SU-DHL-6 (cell line): ENCODE measurements around the gene PSTPIP1.
A peak's percentile ranks its signal among the peaks of the same experiment; 100 is the strongest.

Experiments used
- H2AFZ ChIP-seq: fragments of 200-600 bp; sonication (generic); 2 replicates; pipeline ENCODE4 v1.6.1; 2014; ENCODE audit warnings: low read depth, mild to moderate bottlenecking, moderate library complexity, mixed read lengths, antibody characterized with exemption, low read length; ENCODE audit not compliant: severe bottlenecking
- H3F3A ChIP-seq: fragments of 200-600 bp; shearing (Covaris generic); 2 replicates; pipeline ENCODE4 v1.6.0; 2016; ENCODE audit warnings: antibody characterized with exemption, mild to moderate bottlenecking; ENCODE audit not compliant: insufficient read depth
- H3K27ac ChIP-seq: fragments of 200-600 bp; sonication (generic); 2 replicates; pipeline ENCODE4 v1.5.1; 2016; ENCODE audit warnings: low read depth, mild to moderate bottlenecking, low read length, moderate library complexity, mixed read lengths
- H3K27me3 ChIP-seq: fragments of 200-600 bp; sonication (generic), shearing (Covaris generic); 2 replicates; pipeline ENCODE4 v1.6.0; 2014; ENCODE audit warnings: mild to moderate bottlenecking, low read length
- H3K36me3 ChIP-seq: fragments of 200-600 bp; sonication (generic); 2 replicates; pipeline ENCODE4 v1.6.1; 2014; ENCODE audit warnings: mild to moderate bottlenecking, low read length, mixed read lengths
- H3K4me2 ChIP-seq: fragments of 300-600, 200-600 bp; shearing (Covaris generic), sonication (generic); 2 replicates; pipeline ENCODE4 v1.6.0; 2014; ENCODE audit warnings: low read length, low read depth, mild to moderate bottlenecking; ENCODE audit not compliant: poor library complexity, severe bottlenecking
- H3K4me3 ChIP-seq: fragments of 200-600 bp; sonication (generic); 2 replicates; pipeline ENCODE4 v1.5.1; 2014; ENCODE audit warnings: antibody characterized with exemption, low read length, mild to moderate bottlenecking, mixed read lengths; ENCODE audit not compliant: insufficient read depth, poor library complexity, severe bottlenecking
- H3K79me2 ChIP-seq: fragments of 200-600 bp; sonication (generic); 2 replicates; pipeline ENCODE4 v1.6.1; 2014; ENCODE audit warnings: mild to moderate bottlenecking, low read length, moderate library complexity; ENCODE audit not compliant: insufficient read depth
- H3K9ac ChIP-seq: fragments of 200-600 bp; sonication (generic); 2 replicates; pipeline ENCODE4 v1.7.0; 2014; ENCODE audit warnings: mild to moderate bottlenecking, low read length
- H3K9me2 ChIP-seq: fragments of 200-600 bp; sonication (generic); replicated peaks from 2 replicates; pipeline ENCODE4 v1.6.1; 2014; ENCODE audit warnings: low read length; ENCODE audit not compliant: insufficient read depth
- H3K9me3 ChIP-seq: fragments of 200-600 bp; sonication (generic); 2 replicates; pipeline ENCODE4 v1.6.1; 2014; ENCODE audit warnings: low read length, mixed read lengths; ENCODE audit not compliant: insufficient read depth
- H4K20me1 ChIP-seq: fragments of 200-600 bp; sonication (generic); 2 replicates; pipeline ENCODE4 v1.6.1; 2014; ENCODE audit warnings: low read depth, mild to moderate bottlenecking, antibody characterized with exemption, low read length, moderate library complexity, mixed read lengths
- EZH2phosphoT487 ChIP-seq: fragments of 200-600 bp; sonication (generic), shearing (Covaris generic); conservative IDR thresholded peaks from 2 replicates; pipeline ENCODE4 v1.6.1; 2018; ENCODE audit warnings: mild to moderate bottlenecking, antibody characterized with exemption, low read length, moderate library complexity, mixed read lengths
- TF ChIP-seq, protein P1 (sequence below): fragments of 200-600 bp; sonication (generic); IDR thresholded peaks from one replicate; pipeline ENCODE4 v1.5.1; 2017; ENCODE audit warnings: antibody characterized with exemption, mild to moderate bottlenecking, low read length, moderate library complexity; ENCODE audit not compliant: insufficient read depth, poor library complexity, severe bottlenecking

PSTPIP1 gene

DNA sequence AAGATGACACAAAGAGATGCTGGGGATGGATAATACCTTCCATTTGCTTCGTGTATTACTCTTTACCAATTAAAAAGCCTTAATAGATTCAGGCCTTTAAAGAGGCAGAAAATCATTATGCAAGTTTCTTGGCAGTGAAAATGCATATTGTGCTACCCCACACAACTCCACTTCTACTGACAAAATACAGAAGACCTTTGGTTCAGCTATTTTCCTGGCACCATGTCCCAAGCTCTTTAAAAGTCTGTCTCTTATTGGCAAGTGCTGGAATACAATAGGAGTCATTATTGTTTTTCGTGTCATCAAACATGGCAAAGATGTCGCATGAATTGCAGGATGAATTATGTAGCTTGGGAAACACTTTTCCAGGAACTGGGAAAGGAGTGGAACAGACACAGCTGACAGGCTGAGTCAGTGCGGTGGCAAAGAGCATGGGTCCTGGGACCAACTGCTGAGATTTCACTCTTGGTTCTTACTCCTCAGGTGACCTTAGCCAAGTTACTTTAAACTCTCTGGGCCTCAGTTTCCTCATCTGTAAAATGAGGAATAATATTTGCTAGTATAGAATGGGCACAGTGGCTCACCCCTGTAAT lies 81.5 kb downstream of the PSTPIP1 start:
- no peak for TF ChIP-seq EZH2phosphoT487
- Histone ChIP-seq H3K4me2 (no peak overlapping the region), H3K9me2 (no peaks in the 10 kb centered on the region), H3K4me3 (no peak overlapping the region), H3K9ac (no peak overlapping the region), H2AFZ (no peak overlapping the region), H3K27ac (no peak overlapping the region), H3K9me3 (no peaks in the 10 kb centered on the region), H3K27me3 (no peaks in the 10 kb centered on the region), H3K79me2 (no peaks in the 10 kb centered on the region), H3F3A (no peaks in the 10 kb centered on the region), H3K36me3 (no peaks in the 10 kb centered on the region), H4K20me1 (no peaks in the 10 kb centered on the region)

- Histone ChIP-seq H3K9me3 (no peaks in the 10 kb centered on the region), H3K4me2 (no peak overlapping the region), H3K27me3 (no peaks in the 10 kb centered on the region), H3K4me3 (no peak overlapping the region), H3K9me2 (no peaks in the 10 kb centered on the region), H2AFZ (no peak overlapping the region), H3K36me3 (no peaks in the 10 kb centered on the region), H3K79me2 (no peaks in the 10 kb centered on the region), H3K27ac (no peak overlapping the region), H3F3A (no peaks in the 10 kb centered on the region), H4K20me1 (no peaks in the 10 kb centered on the region), H3K9ac (no peak overlapping the region)
- TF ChIP-seq EZH2phosphoT487: no peak
- TF ChIP-seq, protein P1, sequence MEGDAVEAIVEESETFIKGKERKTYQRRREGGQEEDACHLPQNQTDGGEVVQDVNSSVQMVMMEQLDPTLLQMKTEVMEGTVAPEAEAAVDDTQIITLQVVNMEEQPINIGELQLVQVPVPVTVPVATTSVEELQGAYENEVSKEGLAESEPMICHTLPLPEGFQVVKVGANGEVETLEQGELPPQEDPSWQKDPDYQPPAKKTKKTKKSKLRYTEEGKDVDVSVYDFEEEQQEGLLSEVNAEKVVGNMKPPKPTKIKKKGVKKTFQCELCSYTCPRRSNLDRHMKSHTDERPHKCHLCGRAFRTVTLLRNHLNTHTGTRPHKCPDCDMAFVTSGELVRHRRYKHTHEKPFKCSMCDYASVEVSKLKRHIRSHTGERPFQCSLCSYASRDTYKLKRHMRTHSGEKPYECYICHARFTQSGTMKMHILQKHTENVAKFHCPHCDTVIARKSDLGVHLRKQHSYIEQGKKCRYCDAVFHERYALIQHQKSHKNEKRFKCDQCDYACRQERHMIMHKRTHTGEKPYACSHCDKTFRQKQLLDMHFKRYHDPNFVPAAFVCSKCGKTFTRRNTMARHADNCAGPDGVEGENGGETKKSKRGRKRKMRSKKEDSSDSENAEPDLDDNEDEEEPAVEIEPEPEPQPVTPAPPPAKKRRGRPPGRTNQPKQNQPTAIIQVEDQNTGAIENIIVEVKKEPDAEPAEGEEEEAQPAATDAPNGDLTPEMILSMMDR: no peak
These were observed 87.0 kb downstream of the PSTPIP1 start for GRCh38 chr15:77081971-77082370.

GRCh38 chr15:77083381-77084160 lies 88.6 kb downstream of the PSTPIP1 start:
- no peaks in the 10 kb centered on the region for H3K9me3 ChIP-seq
- peak overlapping the region; percentile 46 for H3K4me2 ChIP-seq
- no peaks in the 10 kb centered on the region for H3K27me3 ChIP-seq
- H3K9me2 ChIP-seq: no peaks in the 10 kb centered on the region
- H3K4me3 ChIP-seq: no peak overlapping the region
- TF ChIP-seq, protein P1: no peak
- no peak for TF ChIP-seq EZH2phosphoT487
- no peaks in the 10 kb centered on the region for H3F3A ChIP-seq
- H3K27ac ChIP-seq: no peak overlapping the region
- H3K79me2 ChIP-seq: no peaks in the 10 kb centered on the region
- H3K36me3 ChIP-seq: no peaks in the 10 kb centered on the region
- no peaks in the 10 kb centered on the region for H4K20me1 ChIP-seq
- no peak overlapping the region for H3K9ac ChIP-seq
- peak overlapping the region; percentile 77 for H2AFZ ChIP-seq

GRCh38 chr15:77084436-77084835 lies 89.5 kb downstream of the PSTPIP1 start:
- Histone ChIP-seq H3K9me3 (no peaks in the 10 kb centered on the region), H3K79me2 (no peaks in the 10 kb centered on the region), H3K4me2 (no peak overlapping the region), H3K9me2 (no peaks in the 10 kb centered on the region), H3K36me3 (no peaks in the 10 kb centered on the region), H3K4me3 (no peak overlapping the region), H3K27me3 (no peaks in the 10 kb centered on the region), H3K27ac (no peak overlapping the region), H3F3A (no peaks in the 10 kb centered on the region), H4K20me1 (no peaks in the 10 kb centered on the region), H2AFZ (peak overlapping the region; percentile 77), H3K9ac (no peak overlapping the region)
- no peak for TF ChIP-seq EZH2phosphoT487
- TF ChIP-seq, protein P1: no peak
